NCI-H1436 (cell line): Measurements from ENCODE around the gene CREG2.

ENCODE experiments used
- DNase-seq: peaks from one replicate; lab custom pipeline; 2025; lab: John Stamatoyannopoulos, UW

CREG2 gene

GRCh38 chr2:101307503-101307902, 79.8 kb downstream of the CREG2 start:
- no peak for DNase-seq

GRCh38 chr2:101306410-101306809, 80.9 kb downstream of the CREG2 start:
- no peak for DNase-seq

- no peak for DNase-seq
These were observed 81.7 kb downstream of the CREG2 start for GRCh38 chr2:101305492-101306078.

GRCh38 chr2:101305035-101305434, 82.3 kb downstream of the CREG2 start:
- DNase-seq, result no peak

- DNase-seq, result no peak
These were observed 83.6 kb downstream of the CREG2 start for GRCh38 chr2:101303688-101304087.

GRCh38 chr2:101302016-101302415, 85.3 kb downstream of the CREG2 start:
- no peak for DNase-seq

GRCh38 chr2:101300836-101301235, 86.5 kb downstream of the CREG2 start:
- DNase-seq, result no peak

GRCh38 chr2:101300164-101300563, 87.1 kb downstream of the CREG2 start:
- no peak for DNase-seq

GRCh38 chr2:101299604-101300003, 87.7 kb downstream of the CREG2 start:
- no peak for DNase-seq

GRCh38 chr2:101297383-101297782, 89.9 kb downstream of the CREG2 start:
- no peak for DNase-seq

GRCh38 chr2:101296371-101296770, 90.9 kb downstream of the CREG2 start:
- no peak for DNase-seq

- DNase-seq, result no peak
These were observed 91.4 kb downstream of the CREG2 start for GRCh38 chr2:101295895-101296294.
